HepG2 (cell line): ENCODE data around the gene PHLPP2. TPM values are rescaled to one million over a fixed set of nuclear protein-coding genes. Genes with fewer than 3 reads are reported as not detected.
A peak's percentile ranks its signal among the peaks of the same experiment; 100 is the strongest.

Experiments
- ASH2L ChIP-seq: fragments of 300-600, 200-600 bp; sonication (generic); IDR thresholded peaks from 2 replicates; pipeline ENCODE4 v1.7.0; 2017; ENCODE audit warnings: low read depth, mild to moderate bottlenecking, moderate library complexity, mixed read lengths, low read length; ENCODE audit not compliant: insufficient read length
- GABPB1 ChIP-seq: IDR thresholded peaks from 2 replicates; pipeline ENCODE4 v1.6.1; 2016; ENCODE audit warnings: mild to moderate bottlenecking, missing genetic modification reagents, moderate library complexity, missing compliant biosample characterization
- HNF1A ChIP-seq, 2 experiments: sonication (generic) in 1 of 2; formaldehyde crosslinking in 1 of 2; IDR thresholded peaks; 2 replicates each; pipeline versions ENCODE4 v1.4.0 to v1.6.1; 2016 to 2020; ENCODE audit warnings: borderline replicate concordance in 1 of 2, low read depth in 1 of 2, mild to moderate bottlenecking in 1 of 2, missing genetic modification reagents in 1 of 2
- HNRNPLL ChIP-seq: fragments of 200-400 bp; formaldehyde crosslinking; IDR thresholded peaks from 2 replicates; pipeline ENCODE4 v1.6.1; 2017; ENCODE audit warnings: mild to moderate bottlenecking, low read depth, low read length; ENCODE audit not compliant: poor library complexity, severe bottlenecking
- NAIF1 ChIP-seq: sonication (generic); formaldehyde crosslinking; IDR thresholded peaks from 2 replicates; pipeline ENCODE4 v1.5.0; 2020; ENCODE audit warnings: mild to moderate bottlenecking, missing genetic modification reagents, borderline replicate concordance
- NCOA1 ChIP-seq: sonication (generic); formaldehyde crosslinking; IDR thresholded peaks from 2 replicates; pipeline ENCODE4 v1.9.0; 2021; ENCODE audit warnings: missing genetic modification reagents
- NFYB ChIP-seq: sonication (generic); formaldehyde crosslinking; IDR thresholded peaks from 2 replicates; pipeline ENCODE4 v1.4.0; 2020; ENCODE audit warnings: missing genetic modification reagents
- NR0B2 ChIP-seq: sonication (generic); formaldehyde crosslinking; IDR thresholded peaks from 2 replicates; pipeline ENCODE4 v1.4.0; 2020; ENCODE audit warnings: mild to moderate bottlenecking, missing genetic modification reagents
- PAX8 ChIP-seq: sonication (generic); formaldehyde crosslinking; IDR thresholded peaks from 2 replicates; pipeline ENCODE4 v1.8.0; 2022; ENCODE audit warnings: mild to moderate bottlenecking, missing genetic modification reagents, borderline replicate concordance
- REXO4 ChIP-seq: sonication (generic); formaldehyde crosslinking; IDR thresholded peaks from 2 replicates; pipeline ENCODE4 v1.8.0; 2022; ENCODE audit warnings: missing genetic modification reagents, mild to moderate bottlenecking, borderline replicate concordance
- SRSF4 ChIP-seq: fragments of 200-400 bp; formaldehyde crosslinking; IDR thresholded peaks from one replicate; pipeline ENCODE4 v1.6.1; 2018; ENCODE audit warnings: mild to moderate bottlenecking, low read depth, low read length, moderate library complexity; ENCODE audit not compliant: poor library complexity, severe bottlenecking
- TSC22D2 ChIP-seq: sonication (generic); formaldehyde crosslinking; IDR thresholded peaks from 2 replicates; pipeline ENCODE4 v1.5.1; 2020; ENCODE audit warnings: missing genetic modification reagents, mild to moderate bottlenecking, borderline replicate concordance
- ZBTB33 ChIP-seq: sonication (generic); formaldehyde crosslinking; IDR thresholded peaks from 2 replicates; pipeline ENCODE4 v1.4.0; 2020; ENCODE audit warnings: missing genetic modification reagents
- ZKSCAN8 ChIP-seq: IDR thresholded peaks from 2 replicates; pipeline ENCODE4 v1.6.1; 2016; ENCODE audit warnings: borderline replicate concordance, missing genetic modification reagents, missing compliant biosample characterization
- ZNF235 ChIP-seq: sonication (generic); formaldehyde crosslinking; IDR thresholded peaks from 2 replicates; pipeline ENCODE4 v1.8.1; 2023; ENCODE audit warnings: mild to moderate bottlenecking, missing genetic modification reagents, borderline replicate concordance
- ZNF432 ChIP-seq: sonication (generic); formaldehyde crosslinking; IDR thresholded peaks from 2 replicates; pipeline ENCODE4 v1.5.0; 2020; ENCODE audit warnings: missing genetic modification reagents, mild to moderate bottlenecking, borderline replicate concordance
- ZNF460 ChIP-seq: sonication (generic); formaldehyde crosslinking; IDR thresholded peaks from 2 replicates; pipeline ENCODE4 v1.5.1; 2020; ENCODE audit warnings: missing genetic modification reagents, mild to moderate bottlenecking, borderline replicate concordance
- ZNF749 ChIP-seq: sonication (generic); formaldehyde crosslinking; IDR thresholded peaks from 2 replicates; pipeline ENCODE4 v1.8.0; 2022; ENCODE audit warnings: mild to moderate bottlenecking, missing genetic modification reagents, moderate library complexity, borderline replicate concordance
- ZNF891 ChIP-seq: sonication (generic); formaldehyde crosslinking; IDR thresholded peaks from 2 replicates; pipeline ENCODE4 v1.5.0; 2020; ENCODE audit warnings: mild to moderate bottlenecking, missing genetic modification reagents
- ZZZ3 ChIP-seq: sonication (generic); formaldehyde crosslinking; IDR thresholded peaks from 2 replicates; pipeline ENCODE4 v1.4.0; 2020; ENCODE audit warnings: missing genetic modification reagents, mild to moderate bottlenecking, borderline replicate concordance
- polyA plus RNA-seq, 8 experiments: library from polyadenylated mRNA; depleted of rRNA in 3 of 8; stranded (reverse) in 7 of 8; unstranded in 1 of 8; fragments of >200 nt; fragmentation: Illumina TruSeq in 4 of 8; extraction: Trizol in 4 of 8; gene quantifications; 2 replicates each; pipeline versions ENCODE4 v1.2.1 to v1.2.3, GENCODE V29; 2011 to 2016; ENCODE audit warnings: low read depth in 4 of 8, missing spikeins in 1 of 8, mixed read lengths in 1 of 8; ENCODE audit not compliant: insufficient read depth in 1 of 8
- total RNA-seq, 5 experiments: library from RNA; depleted of rRNA; stranded (reverse); fragments of >200 nt; fragmentation: Illumina TruSeq; extraction: Trizol; gene quantifications; 2 replicates each; pipeline ENCODE4 v1.2.3, GENCODE V29; 2016; ENCODE audit warnings: low read depth in 1 of 5

PHLPP2 gene
- total and polyA plus RNA-seq, 2 of the 13 experiments (the other 11 are each of a cell fraction or from before 2014, with no cell fraction given): 8.9 TPM

- no peak for TF ChIP-seq PAX8 (CRISPR knock-in tag)
- TF ChIP-seq ASH2L: no peak
- TF ChIP-seq ZNF891 (CRISPR knock-in tag): no peak
- no peak for TF ChIP-seq ZNF432
- no peak for TF ChIP-seq ZNF749
- peak; percentile 60; the same call in 1 of the 2 replicates for TF ChIP-seq NR0B2 (CRISPR knock-in tag)
- TF ChIP-seq REXO4 (CRISPR knock-in tag): no peak
- TF ChIP-seq HNF1A (IDR thresholded peaks at IDR 0.05; ENCODE audit: low read depth): no peak
- TF ChIP-seq HNF1A (CRISPR knock-in tag; IDR thresholded peaks at IDR 0.05; ENCODE audit: borderline replicate concordance): 0 out of 2 replicates have a peak, but pooled peaks have one; percentile 27
- no peak for TF ChIP-seq ZKSCAN8 (CRISPR knock-in tag)
- TF ChIP-seq SRSF4: no peak
- TF ChIP-seq ZBTB33 (CRISPR knock-in tag): 0 out of 2 replicates have a peak, but pooled peaks have one; percentile 37
- TF ChIP-seq HNRNPLL: no peak
- TF ChIP-seq ZNF235 (CRISPR knock-in tag): no peak
- no peak for TF ChIP-seq ZZZ3 (CRISPR knock-in tag)
- no peak for TF ChIP-seq NCOA1 (CRISPR knock-in tag)
- TF ChIP-seq NAIF1 (CRISPR knock-in tag): no peak
- peak; percentile 67; the same call in 1 of the 2 replicates for TF ChIP-seq TSC22D2 (CRISPR knock-in tag)
- no peak for TF ChIP-seq ZNF460
- no peak for TF ChIP-seq NFYB (CRISPR knock-in tag)
- 0 out of 2 replicates have a peak, but pooled peaks have one; percentile 30 for TF ChIP-seq GABPB1 (CRISPR knock-in tag)
These were observed 123.7 kb downstream of the PHLPP2 start (continued) for GRCh38 chr16:71600822-71601221.
